GM12891 (cell line): ENCODE measurements around the gene RHBDD3.

ENCODE experiments used
- DNase-seq: peaks from one replicate; pipeline ENCODE4 v3.0.0; 2011; ENCODE audit warnings: low spot score; ENCODE audit not compliant: insufficient read length
- FAIRE-seq: peaks from 2 replicates; lab custom pipeline; 2011; peaks lifted over from hg19 to GRCh38; lab: Jason Lieb, UNC
- PAX5 ChIP-seq: IDR thresholded peaks from 2 replicates; pipeline ENCODE4 v1.6.1; 2011; ENCODE audit warnings: low read length, moderate library complexity, mild to moderate bottlenecking; ENCODE audit not compliant: insufficient read depth, severe bottlenecking
- POLR2A ChIP-seq: IDR thresholded peaks from 2 replicates; pipeline ENCODE4 v1.6.1; 2011; ENCODE audit warnings: low read depth, low read length, control low read depth
- POLR2AphosphoS5 ChIP-seq: IDR thresholded peaks from 2 replicates; pipeline ENCODE4 v1.6.1; 2011; ENCODE audit warnings: low read depth, low read length, control low read depth
- POU2F2 ChIP-seq: IDR thresholded peaks from 2 replicates; pipeline ENCODE4 v1.6.1; 2011; ENCODE audit warnings: low read depth, mild to moderate bottlenecking, control low read depth, low read length, moderate library complexity
- SPI1 ChIP-seq: IDR thresholded peaks from 2 replicates; pipeline ENCODE4 v1.6.1; 2011; ENCODE audit warnings: low read depth, low read length, control low read depth
- TAF1 ChIP-seq: IDR thresholded peaks from 2 replicates; pipeline ENCODE4 v1.6.1; 2011; ENCODE audit warnings: low read depth, low read length, control low read depth

RHBDD3 gene

GRCh38 chr22:29217827-29218757 lies 49.7 kb downstream of the RHBDD3 start:
- TF ChIP-seq POU2F2 (no peak), TAF1 (no peak), POLR2AphosphoS5 (no peak), PAX5 (no peak), POLR2A (no peak), SPI1 (no peak)
- DNase-seq (peak; percentile 13), FAIRE-seq (no peak)

GRCh38 chr22:29216873-29217666 lies 50.7 kb downstream of the RHBDD3 start:
- TF ChIP-seq POLR2AphosphoS5: no peak
- no peak for TF ChIP-seq SPI1
- no peak for TF ChIP-seq TAF1
- no peak for TF ChIP-seq POLR2A
- TF ChIP-seq PAX5: no peak
- no peak for TF ChIP-seq POU2F2
- FAIRE-seq (no peak), DNase-seq (peak; percentile 15)

DNA sequence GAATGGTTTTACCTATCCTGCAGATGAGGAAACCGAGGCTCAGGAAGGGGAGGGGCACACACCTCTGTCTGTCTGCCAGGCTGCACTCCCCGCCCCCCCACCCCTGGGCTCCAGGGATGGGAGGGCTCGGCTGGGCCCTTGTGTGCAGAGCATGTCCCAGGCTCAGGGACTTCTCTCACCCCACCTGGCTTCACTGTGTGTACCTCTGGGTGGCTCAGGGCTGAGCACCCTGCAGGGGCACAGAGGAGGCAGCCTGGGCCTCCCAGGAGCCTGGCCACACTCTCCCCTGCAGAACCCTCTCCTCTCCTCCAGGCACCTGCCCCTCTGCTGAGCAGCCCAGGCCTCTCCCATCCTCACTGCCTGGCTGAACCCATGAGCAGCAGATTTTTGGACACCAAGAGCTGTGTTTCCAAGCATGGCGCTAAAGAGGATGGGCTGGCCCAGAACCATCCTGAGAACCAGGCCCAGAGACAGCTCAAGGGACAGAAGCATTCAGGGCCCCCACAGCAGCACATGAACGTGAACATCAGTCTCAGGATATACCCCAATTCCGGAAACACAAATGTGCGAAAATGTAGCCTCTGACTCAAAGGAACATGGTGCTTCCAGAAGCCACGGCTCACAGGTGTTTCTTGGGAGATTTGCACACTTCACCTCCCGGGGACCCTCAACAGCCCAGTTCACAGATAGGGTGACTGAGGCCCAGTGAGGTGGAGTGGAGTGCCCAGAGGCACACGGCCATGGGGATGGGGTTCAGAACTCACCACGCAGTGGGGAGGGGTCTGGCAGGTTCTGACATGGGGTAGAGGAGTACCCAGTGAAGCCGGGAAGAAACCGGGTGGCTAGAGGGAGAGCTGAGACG lies 51.5 kb downstream of the RHBDD3 start:
- FAIRE-seq: no peak
- peak; percentile 25 for DNase-seq
- TF ChIP-seq POLR2AphosphoS5 (no peak), TAF1 (no peak)

DNA sequence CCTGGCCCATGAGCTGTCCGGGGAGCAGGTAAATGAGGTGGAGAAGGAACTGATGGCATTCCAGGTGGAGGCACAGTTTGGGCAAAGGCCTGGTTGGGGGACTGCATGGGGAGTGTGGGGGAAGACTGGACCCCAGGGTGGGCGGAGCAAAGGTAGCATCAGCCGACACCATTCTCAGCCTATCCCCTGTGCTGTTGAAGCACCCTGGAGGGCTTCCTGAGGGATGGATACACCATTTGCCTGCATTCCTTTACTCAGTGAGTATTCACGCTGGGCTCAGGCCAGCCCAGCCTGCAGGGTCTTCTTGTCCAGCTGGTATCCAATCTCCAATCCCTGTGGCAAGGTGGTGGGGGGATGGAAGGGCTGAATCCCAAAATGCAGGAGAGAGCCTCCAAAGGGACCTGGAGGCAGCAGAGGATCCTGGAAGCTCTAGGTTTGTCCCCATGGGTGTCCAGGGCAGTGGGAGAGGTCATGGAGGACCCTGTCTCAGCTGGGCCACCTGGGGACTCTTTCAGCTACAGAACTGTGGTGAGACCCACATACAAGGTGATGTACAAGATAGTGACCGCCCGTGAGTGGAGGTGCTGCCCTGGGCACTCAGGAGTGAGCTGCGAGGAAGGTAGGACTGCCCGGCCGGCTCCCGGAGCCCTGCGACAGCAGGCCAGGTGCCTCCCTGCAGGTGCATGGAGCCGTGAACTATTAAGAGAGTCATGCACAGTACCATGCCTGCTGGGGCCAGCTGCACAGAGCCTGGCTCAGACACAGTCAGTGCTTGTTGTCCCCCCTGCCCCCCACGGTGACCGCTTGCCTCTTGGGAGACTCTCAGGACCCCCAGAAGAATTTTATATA lies 52.5 kb downstream of the RHBDD3 start:
- peak; percentile 4 for DNase-seq
- TF ChIP-seq POU2F2 (no peak), POLR2AphosphoS5 (no peak), SPI1 (no peak), POLR2A (no peak), PAX5 (no peak), TAF1 (no peak)
- FAIRE-seq: no peak

DNA sequence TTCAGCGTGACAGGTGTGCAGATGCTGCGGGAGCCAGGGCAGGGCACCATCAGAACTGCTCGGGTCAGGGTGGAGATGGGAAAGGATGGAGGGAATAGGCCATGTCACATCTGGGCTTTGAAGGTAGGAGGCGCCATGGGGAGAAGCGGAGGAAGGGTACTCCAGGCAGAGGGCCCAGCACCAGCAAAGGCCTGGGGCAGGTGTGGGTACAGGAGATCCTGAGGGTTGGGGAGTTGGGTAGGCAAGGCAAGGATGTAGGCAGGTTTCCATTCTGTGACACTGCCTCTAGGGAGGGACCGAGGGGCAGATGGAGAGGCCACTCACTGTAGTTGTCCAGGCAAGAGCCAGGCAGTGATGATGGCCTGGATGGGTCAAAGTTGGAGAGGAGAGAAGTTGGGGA lies 53.5 kb downstream of the RHBDD3 start:
- FAIRE-seq (no peak), DNase-seq (no peak)
- no peak for TF ChIP-seq POU2F2
- no peak for TF ChIP-seq POLR2AphosphoS5
- TF ChIP-seq POLR2A: no peak
- TF ChIP-seq PAX5: no peak
- TF ChIP-seq SPI1: no peak
- no peak for TF ChIP-seq TAF1

GRCh38 chr22:29213493-29213892 lies 54.3 kb downstream of the RHBDD3 start:
- FAIRE-seq: no peak
- no peak for DNase-seq
- no peak for TF ChIP-seq TAF1
- TF ChIP-seq PAX5: no peak
- no peak for TF ChIP-seq POU2F2
- no peak for TF ChIP-seq SPI1
- no peak for TF ChIP-seq POLR2AphosphoS5
- no peak for TF ChIP-seq POLR2A

DNA sequence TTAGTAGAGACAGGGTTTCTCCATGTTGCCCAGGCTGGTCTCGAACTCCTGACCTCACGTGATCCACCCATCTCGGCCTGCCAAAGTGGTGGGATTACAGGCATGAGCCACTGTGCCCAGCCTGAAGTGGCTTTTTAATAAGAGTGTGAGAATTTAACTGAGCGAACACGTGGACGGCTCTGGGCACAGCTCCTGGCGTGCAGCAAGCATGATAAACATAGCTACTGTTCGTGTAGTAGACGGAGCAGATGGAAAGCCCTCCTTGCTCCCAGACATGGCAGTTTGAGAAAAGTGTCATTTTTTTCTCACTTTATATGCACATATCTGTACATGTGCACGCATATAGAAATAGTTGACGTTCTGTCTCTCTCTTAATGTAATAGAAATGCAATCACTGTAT lies 55.0 kb downstream of the RHBDD3 start:
- FAIRE-seq (no peak), DNase-seq (no peak)
- TF ChIP-seq TAF1 (no peak), SPI1 (no peak), POU2F2 (no peak), POLR2A (no peak), POLR2AphosphoS5 (no peak), PAX5 (no peak)

DNA sequence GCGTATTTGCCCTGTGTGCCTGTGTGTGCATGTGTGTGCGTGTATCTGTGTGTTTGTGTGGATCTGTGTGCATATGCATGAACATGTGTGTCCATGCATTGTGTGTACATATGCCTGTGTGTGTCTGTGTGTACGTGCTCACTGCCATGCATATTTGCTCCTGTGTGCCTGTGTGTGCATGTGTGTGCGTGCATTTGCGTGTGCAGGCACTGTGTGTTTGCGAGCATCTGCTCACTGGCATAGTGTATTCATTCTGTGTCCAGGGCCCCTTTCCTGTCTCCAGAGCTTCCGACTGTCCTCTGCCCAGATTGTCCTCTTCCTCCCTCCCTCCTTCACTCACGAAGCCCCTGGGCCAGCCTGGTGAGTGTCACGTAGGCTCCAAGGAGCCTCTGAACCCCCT lies 56.3 kb downstream of the RHBDD3 start:
- TF ChIP-seq SPI1 (no peak), POU2F2 (no peak), PAX5 (no peak), TAF1 (no peak), POLR2A (no peak), POLR2AphosphoS5 (no peak)
- FAIRE-seq (no peak), DNase-seq (no peak)

- FAIRE-seq (peak; percentile 94), DNase-seq (no peak)
- TF ChIP-seq POLR2AphosphoS5 (no peak), TAF1 (no peak), PAX5 (no peak), POU2F2 (no peak), SPI1 (no peak), POLR2A (no peak)
These were observed 56.7 kb downstream of the RHBDD3 start for GRCh38 chr22:29211066-29211465.
